Mononuclear cell (primary cell): Measurements from ENCODE around the gene NINL. TPM values are rescaled to one million over a fixed set of nuclear protein-coding genes. Genes with fewer than 3 reads are reported as not detected.
"Not testable (repeated sequence)": the region's sequence is repeated elsewhere in the genome, so short reads cannot be mapped to it uniquely, and the experiment has no call there.

Source experiments
- H3K27me3 ChIP-seq: 2 replicates; pipeline ENCODE4 v1.6.0; 2011; ENCODE audit warnings: low read length, control low read depth; ENCODE audit not compliant: insufficient read depth
- H3K4me1 ChIP-seq: 2 replicates; pipeline ENCODE4 v1.5.1; 2011; ENCODE audit warnings: mild to moderate bottlenecking, low read length, control low read depth; ENCODE audit not compliant: insufficient read depth
- H3K4me3 ChIP-seq: 2 replicates; pipeline ENCODE4 v1.5.1; 2011; ENCODE audit warnings: mild to moderate bottlenecking, low read length, moderate library complexity
- H3K9me3 ChIP-seq: 2 replicates; pipeline ENCODE4 v1.5.1; 2011; ENCODE audit warnings: low read depth, mild to moderate bottlenecking, control low read depth, low read length
- total RNA-seq: library from RNA; depleted of rRNA; stranded (reverse); fragments of >200 nt; gene quantifications from one replicate; pipeline ENCODE4 v1.2.3, GENCODE V29; 2012

The NINL gene
- total RNA-seq, 1 donor, result 0.73 TPM

DNA sequence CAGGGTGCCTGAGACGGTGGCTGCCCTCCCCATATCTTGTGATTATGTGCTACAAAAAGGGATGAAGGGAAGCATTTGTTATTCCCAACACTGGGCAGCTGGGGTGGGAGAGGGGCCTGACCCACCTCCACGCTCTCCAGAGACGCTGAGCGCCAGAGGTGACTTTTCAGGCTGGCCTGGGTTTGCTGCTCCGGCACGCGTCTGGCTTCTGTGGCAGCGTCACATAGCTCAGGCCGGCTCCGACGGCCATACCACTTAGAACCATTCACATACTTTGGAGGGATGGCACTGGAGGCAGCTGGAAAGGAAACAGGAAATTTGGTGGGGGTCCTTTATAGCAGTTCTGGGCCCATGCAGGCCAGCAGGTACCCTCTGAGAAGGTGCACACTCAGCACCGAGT is 72.6 kb downstream of the NINL start:
- Histone ChIP-seq H3K4me3 (no peak overlapping the region), H3K27me3 (no peaks in the 10 kb centered on the region), H3K4me1 (no peaks in the 10 kb centered on the region), H3K9me3 (peaks cover 8% of the 10 kb centered on the region)

DNA sequence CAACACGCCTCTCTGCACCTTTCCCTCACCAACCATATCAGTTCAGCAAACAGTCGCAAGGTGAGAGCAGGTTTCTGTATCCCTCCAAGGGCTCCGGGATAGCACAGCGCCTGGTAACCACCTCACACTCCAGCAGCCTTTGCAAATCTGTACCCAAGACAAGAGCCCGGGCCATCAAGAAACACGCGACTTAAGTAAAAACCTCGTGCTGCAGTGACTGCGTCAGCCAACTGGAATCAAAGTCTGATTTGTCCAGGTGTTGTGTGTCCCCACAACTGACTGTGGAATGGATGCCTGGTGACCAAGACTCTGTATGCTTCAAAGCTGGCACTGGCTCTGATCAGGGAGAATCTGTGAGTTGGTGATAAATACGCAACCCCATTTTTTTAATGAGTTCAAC is 74.1 kb downstream of the NINL start:
- Histone ChIP-seq H3K9me3 (peaks cover 8% of the 10 kb centered on the region), H3K4me1 (no peaks in the 10 kb centered on the region), H3K4me3 (no peak overlapping the region), H3K27me3 (no peaks in the 10 kb centered on the region)

DNA sequence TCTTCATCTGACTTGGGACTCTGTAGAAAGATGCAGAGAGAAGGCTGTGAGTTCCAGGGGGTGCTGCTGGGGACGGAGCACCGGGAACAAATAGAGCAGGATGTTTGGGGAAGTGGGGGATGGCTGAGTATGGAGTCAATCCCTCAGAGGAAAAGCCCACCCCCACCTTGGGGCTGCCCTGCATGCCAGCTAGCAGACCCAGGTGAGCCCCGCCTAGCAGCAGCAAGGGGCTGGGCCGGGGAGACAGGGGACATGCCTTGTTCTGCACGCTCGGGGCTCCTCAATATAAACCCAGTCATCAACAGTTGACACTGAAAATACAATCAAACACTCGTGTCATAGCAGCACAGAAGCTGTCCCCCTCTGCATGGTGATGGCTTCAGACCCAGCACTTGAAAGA is 74.6 kb downstream of the NINL start:
- Histone ChIP-seq H3K9me3 (peaks cover 8% of the 10 kb centered on the region), H3K4me1 (no peaks in the 10 kb centered on the region), H3K27me3 (no peaks in the 10 kb centered on the region), H3K4me3 (no peak overlapping the region)

DNA sequence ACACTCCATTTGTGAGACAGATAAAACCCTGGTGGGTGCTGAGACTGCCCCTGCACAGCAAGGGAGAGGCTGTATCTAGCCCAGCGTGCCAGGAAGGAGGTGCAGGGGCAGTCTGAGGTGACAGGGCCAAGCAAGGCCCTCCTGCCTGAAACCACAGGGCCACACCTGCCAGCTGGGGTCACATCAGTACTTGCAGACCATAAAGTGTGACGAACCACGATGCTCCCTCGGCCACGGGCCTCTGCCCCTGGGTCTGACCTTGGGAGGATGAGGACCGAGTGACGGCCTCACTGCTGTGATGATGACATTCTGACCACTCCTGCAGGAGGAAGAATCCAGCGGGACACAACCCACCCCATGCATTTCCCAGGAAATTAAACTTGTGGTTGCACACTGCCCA is 75.1 kb downstream of the NINL start:
- H3K9me3 ChIP-seq, result peaks cover 8% of the 10 kb centered on the region
- H3K27me3 ChIP-seq, result no peaks in the 10 kb centered on the region
- H3K4me1 ChIP-seq, result no peaks in the 10 kb centered on the region
- H3K4me3 ChIP-seq, result no peak overlapping the region

DNA sequence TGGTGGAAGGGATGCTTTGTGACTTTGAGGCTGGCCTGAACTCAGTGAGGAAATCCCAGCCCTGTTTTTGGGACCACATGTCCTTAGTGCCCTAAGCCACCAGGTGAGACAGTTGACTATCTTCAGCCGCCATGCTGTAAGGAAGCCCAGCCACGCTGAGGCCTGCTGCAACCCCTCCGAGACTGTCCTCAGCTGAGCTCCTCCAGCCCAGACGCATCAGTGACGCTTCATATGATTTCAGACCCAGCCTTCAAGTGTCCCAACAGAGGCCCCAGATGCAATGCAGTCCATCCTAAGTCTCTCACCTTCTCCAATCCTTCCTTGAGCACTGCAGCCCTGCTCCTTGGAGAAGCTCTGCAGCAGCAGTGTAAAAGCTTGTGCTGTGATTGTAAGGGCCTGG is 76.2 kb downstream of the NINL start:
- Histone ChIP-seq H3K4me1 (no peaks in the 10 kb centered on the region), H3K9me3 (peaks cover 2% of the 10 kb centered on the region), H3K4me3 (no peak overlapping the region), H3K27me3 (no peaks in the 10 kb centered on the region)

DNA sequence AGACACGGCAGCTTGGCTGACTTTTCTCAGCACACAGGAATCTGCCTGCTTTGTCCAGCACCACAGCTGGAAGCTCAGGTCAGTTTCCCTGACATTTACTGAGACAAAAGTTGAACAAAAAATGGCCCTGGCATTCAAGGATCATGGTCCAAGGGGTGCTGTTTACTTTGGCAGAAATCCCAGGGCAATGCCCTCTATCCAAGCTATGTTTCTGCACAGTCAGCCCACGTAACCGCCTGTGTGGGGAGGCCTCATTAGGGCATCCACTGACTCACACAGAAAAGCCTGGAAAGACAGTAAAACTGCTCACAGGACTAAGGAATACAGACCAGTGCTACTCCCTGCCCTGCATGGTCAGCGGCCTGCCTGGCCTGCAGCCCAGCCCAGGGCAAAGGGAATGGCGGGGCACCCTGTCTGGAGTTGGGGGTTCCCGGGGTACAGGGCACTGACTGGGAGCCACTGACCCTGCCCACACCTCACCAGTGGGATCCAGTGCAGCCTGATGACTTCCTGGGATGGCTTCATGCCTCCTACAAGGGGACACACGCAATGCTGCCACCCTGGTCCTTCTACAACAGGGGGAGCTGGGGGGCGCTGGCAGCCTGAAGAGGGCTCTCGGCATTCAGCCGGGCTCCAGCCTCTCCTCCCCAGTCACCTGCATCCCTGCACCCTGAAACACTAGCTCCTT is 77.1 kb downstream of the NINL start:
- Histone ChIP-seq H3K4me1 (no peaks in the 10 kb centered on the region), H3K27me3 (no peaks in the 10 kb centered on the region), H3K4me3 (no peak overlapping the region), H3K9me3 (no peaks in the 10 kb centered on the region)

DNA sequence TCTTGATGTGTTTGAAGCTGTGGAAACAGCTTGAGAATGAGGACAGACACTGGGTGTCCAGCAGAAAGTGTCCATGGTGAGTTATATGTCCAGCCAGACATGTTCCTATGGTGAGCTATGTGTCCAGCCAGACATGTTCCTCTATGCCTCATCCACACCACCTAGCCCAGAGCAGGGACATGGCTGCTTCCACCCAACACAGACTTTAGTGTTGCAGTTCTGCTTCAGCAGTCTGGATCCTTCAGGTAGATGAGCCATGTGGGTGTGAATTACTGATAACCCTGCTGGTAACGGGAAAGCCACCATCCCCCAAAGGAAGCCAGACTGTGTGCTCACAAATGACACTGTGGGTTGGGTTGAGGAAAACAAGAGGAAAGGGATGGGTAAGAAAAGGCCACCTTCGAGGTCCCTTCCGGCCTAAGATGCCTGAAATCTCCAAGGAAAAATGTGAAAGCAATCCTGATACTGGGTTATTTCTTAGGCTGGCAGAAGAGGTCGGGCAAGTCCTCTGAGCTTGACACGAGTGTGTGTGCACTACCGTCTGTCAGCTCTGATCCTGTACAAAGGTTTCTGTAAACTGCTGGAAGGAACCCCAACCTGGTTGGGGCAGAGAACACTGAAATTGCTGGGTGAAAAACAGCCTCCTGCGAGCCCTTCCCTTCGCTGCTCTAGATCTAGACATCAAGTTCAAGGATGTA is 77.8 kb downstream of the NINL start:
- no peak overlapping the region for H3K4me3 ChIP-seq
- H3K4me1 ChIP-seq, result no peaks in the 10 kb centered on the region
- no peaks in the 10 kb centered on the region for H3K9me3 ChIP-seq
- no peaks in the 10 kb centered on the region for H3K27me3 ChIP-seq

DNA sequence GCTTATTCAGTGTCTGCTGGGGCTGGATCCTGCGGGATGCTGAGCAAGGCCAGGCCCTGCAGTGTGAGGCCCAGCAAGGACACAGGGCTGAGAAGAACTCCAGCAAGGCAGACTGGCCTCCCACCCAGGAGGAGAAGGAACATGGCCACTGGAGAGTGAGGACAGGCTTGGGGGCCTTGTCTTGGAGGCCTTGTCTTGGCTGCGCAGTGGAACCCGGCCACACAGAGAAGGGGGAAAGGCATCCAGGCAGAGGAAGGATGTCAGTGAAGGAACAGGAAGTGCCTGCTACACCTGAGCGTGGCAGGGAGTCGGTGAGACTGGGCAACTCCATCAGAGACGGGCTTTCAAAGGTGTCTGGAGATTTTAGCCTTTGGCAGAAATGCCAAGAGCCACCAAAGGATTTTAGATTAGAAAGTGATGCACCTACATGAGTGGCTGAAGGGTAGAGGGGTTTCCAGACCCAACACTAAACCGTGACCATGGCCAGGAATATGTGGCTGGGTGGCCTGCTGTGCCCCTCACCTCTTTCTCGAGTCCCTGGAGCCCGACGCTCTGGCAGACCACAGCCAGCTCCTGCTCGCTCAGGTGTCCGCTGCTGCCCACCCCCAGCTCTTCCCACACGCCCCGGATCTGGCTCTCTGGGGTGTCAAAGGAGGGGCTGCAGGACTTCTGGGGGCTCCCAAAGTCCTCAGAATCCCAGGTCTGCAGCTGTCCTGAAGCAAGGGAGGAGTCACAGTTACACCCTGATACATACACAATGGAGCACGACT is 80.8 kb downstream of the NINL start:
- H3K27me3 ChIP-seq, result no peaks in the 10 kb centered on the region
- H3K9me3 ChIP-seq, result no peaks in the 10 kb centered on the region
- no peak overlapping the region for H3K4me3 ChIP-seq

DNA sequence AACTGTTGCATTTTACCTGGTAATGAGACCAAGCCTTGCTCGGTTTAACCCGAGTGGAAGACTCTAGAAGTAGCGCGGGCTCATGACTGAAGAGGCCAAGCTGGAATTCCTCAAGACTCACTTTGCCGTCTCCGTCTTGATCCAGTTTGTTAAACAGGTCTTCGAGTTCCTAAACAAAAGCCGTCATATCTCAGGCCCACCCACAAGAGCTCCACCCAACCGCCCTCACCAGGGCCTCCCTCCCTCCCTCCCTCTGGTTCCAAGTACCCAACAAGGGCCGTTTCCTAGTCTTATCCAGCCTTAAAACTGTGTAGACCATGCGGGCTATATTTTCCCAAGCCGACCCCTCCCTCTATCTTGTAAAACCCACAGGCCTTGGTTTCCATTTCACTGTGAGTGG is 81.4 kb downstream of the NINL start:
- Histone ChIP-seq H3K4me3 (no peak overlapping the region), H3K27me3 (no peaks in the 10 kb centered on the region), H3K9me3 (no peaks in the 10 kb centered on the region), H3K4me1 (no peaks in the 10 kb centered on the region)

More for the DNA sequence above, 80.8 kb downstream of the NINL start:
- no peaks in the 10 kb centered on the region for H3K4me1 ChIP-seq

DNA sequence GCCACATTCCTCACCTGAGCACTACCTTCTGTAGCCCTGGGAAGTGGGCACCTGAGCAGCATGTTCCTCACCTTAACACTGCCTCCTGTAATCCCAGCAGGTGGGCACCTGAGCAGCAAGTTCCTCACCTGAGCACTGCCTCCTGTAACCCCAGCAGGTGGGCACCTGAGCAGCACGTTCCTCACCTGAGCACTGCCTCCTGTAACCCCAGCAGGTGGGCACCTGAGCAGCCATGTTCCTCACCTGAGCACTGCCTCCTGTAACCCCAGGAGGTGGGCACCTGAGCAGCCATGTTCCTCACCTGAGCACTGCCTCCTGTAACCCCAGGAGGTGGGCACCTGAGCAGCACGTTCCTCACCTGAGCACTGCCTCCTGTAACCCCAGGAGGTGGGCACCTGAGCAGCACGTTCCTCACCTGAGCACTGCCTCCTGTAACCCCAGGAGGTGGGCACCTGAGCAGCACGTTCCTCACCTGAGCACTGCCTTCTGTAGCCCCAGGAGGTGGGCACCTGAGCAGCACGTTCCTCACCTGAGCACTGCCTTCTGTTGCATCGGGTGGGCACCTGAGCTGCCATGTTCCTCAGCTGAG is 82.2 kb downstream of the NINL start:
- not testable (repeated sequence) for H3K4me1 ChIP-seq, H3K27me3 ChIP-seq, H3K9me3 ChIP-seq, H3K4me3 ChIP-seq

DNA sequence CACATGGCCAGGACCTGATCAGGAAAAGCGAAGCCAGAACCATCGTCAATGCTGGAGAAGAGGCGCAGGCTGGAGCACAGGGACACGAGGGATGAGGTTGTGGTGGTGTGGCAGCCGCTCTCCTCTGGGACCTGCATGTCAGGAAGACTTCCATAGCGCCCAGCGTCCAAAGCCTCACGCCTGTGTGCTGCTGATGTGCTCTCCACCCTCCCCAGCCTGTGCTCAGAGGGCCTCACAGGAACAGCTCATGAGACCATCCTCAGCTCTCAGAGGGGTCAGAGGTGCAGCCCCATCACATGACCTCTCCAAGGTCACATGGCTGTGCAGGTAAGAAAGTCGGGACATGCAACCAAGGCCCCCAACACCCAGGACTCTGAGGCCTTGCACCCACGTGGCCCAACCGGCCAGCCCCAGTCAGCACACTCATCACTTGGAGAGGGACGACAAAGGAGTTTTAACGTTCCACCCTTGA is 84.4 kb downstream of the NINL start:
- Histone ChIP-seq H3K9me3 (no peaks in the 10 kb centered on the region), H3K4me3 (no peak overlapping the region), H3K4me1 (no peaks in the 10 kb centered on the region), H3K27me3 (no peaks in the 10 kb centered on the region)

DNA sequence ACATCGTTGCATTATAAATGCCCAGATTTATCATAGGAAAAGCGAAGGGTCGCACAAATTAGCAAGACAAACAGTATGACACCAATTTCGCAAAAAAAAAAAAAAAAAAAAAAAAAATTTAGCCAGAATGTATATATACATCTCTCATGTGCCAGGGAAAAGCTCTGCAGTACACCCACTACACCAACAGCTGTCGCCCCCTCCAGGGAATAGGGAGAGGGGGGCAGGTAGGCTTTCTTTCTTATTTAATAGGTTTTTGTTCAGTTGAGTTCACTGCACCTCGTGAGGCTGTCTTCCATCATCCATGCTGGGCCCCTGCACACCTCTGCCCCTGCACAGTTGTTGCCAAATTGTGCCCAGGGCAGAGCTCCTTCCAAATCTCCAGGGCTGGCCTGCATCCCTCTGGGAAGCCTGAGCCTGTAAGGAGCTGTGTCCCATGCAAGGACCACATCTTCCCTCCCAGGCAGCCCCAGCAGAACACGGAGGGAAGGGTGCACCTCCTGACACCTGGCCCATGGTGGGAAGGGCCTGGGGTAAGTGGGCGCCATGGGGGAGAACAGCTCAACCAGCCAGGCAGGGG is 85.4 kb downstream of the NINL start:
- H3K27me3 ChIP-seq, result no peaks in the 10 kb centered on the region
- H3K4me3 ChIP-seq, result no peak overlapping the region
- no peaks in the 10 kb centered on the region for H3K4me1 ChIP-seq
- H3K9me3 ChIP-seq, result no peaks in the 10 kb centered on the region

DNA sequence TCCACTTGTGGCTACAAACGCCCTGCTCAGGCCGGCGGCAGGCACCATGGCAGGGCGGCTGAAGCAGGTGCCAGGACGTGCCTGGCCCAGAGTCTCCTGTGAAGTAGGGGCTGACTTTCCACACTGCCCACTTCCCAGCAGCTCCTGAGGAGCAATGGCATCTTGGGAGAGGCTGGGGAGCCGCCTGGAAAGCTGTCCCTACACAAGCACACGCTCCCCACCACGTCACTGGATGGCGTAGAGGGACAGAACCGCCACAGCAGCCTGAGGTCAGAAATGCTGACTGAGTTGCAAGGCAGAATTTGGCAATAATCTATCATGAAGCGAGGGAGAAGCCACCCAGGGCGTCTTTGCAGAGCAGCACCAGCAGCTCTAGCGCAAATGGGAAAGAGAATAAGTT is 86.3 kb downstream of the NINL start:
- Histone ChIP-seq H3K9me3 (no peaks in the 10 kb centered on the region), H3K4me3 (no peak overlapping the region)

DNA sequence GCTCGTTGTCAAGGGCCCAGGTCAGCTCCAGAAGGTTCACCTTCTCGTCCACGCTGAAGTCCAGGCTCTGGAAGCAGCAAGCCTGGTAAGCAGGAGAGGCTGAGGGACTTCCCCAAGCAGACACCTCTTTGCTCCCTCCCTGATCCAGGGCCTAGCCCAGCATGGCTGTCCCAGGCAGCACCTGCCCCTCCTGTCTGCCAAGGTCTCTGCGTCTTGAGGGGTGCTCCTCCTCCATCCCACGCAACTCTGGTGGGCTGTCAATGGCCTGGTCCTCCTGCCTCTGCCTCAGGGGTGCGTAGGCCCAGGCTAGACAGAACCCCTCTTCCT is 87.1 kb downstream of the NINL start:
- H3K4me3 ChIP-seq, result no peak overlapping the region
- H3K9me3 ChIP-seq, result no peaks in the 10 kb centered on the region
- H3K4me1 ChIP-seq, result no peaks in the 10 kb centered on the region
- H3K27me3 ChIP-seq, result no peaks in the 10 kb centered on the region

More for the DNA sequence above, 86.3 kb downstream of the NINL start:
- no peaks in the 10 kb centered on the region for H3K27me3 ChIP-seq
- no peaks in the 10 kb centered on the region for H3K4me1 ChIP-seq
